Lower lobe of right lung (tissue), 2 donors: Measurements from ENCODE around the gene ACTL7B. TPM values are rescaled to one million over a fixed set of nuclear protein-coding genes. Genes with fewer than 3 reads are reported as not detected.

Experiments
- ATAC-seq, 2 donors: fragments of 200-7000 bp; cut with Tn5 transposase; one replicate each; pipeline ENCODE4 v1.9.1; 2020 to 2022; ENCODE audit warnings: mild to moderate bottlenecking in 2 of 2, moderate library complexity in 2 of 2
- DNase-seq: peaks from one replicate; pipeline ENCODE4 v3.0.0-alpha.2; 2020
- H3K27ac ChIP-seq: fragments of 200-600 bp; one replicate; pipeline ENCODE4 v1.8.0; 2022
- H3K27me3 ChIP-seq: fragments of 200-600 bp; one replicate; pipeline ENCODE4 v1.8.0; 2022; ENCODE audit warnings: low read depth
- H3K36me3 ChIP-seq: fragments of 200-600 bp; one replicate; pipeline ENCODE4 v1.8.0; 2022; ENCODE audit warnings: mild to moderate bottlenecking
- H3K4me1 ChIP-seq: fragments of 200-600 bp; one replicate; pipeline ENCODE4 v1.8.0; 2022
- H3K4me3 ChIP-seq: fragments of 200-600 bp; one replicate; pipeline ENCODE4 v1.8.0; 2022; ENCODE audit warnings: mild to moderate bottlenecking
- H3K9me3 ChIP-seq: fragments of 200-600 bp; one replicate; pipeline ENCODE4 v1.8.0; 2022
- CTCF ChIP-seq: fragments of 200-600 bp; IDR thresholded peaks from one replicate; pipeline ENCODE4 v1.8.0; 2022; ENCODE audit warnings: antibody characterized with exemption, mild to moderate bottlenecking
- intact Hi-C: fragments of 100-400 bp; cut with DNase I; formaldehyde crosslinking; loops from one replicate; pipeline ENCODE4 v1.11.0; 2022
- total RNA-seq: library from RNA; stranded (reverse); fragmentation: NEBNext Ultra II Directional; extraction: Animal tissue kit (Norgen Biotek cat#: 25700); gene quantifications from one replicate; pipeline ENCODE4 v1.2.1, GENCODE V29; 2021
- donor health status: DM: no; HTN: yes; CAD: no; lungs with severe emphysema.

The ACTL7B gene
- total RNA-seq, 1 donor from 2014 or later, result not detected

GRCh38 chr9:108866001-108866420 lies 10.2 kb upstream of the ACTL7B start:
- Histone ChIP-seq H3K9me3 (no peaks in the 10 kb centered on the region), H3K36me3 (peaks cover 28% of the 10 kb centered on the region), H3K27ac (no peak overlapping the region), H3K27me3 (no peaks in the 10 kb centered on the region), H3K4me3 (no peak overlapping the region), H3K4me1 (no peaks in the 10 kb centered on the region)
- ATAC-seq, result no peak
- DNase-seq, result no peak
- no peak for TF ChIP-seq CTCF
- intact Hi-C loops, result no loop called here

- intact Hi-C loops, result no loop called here
- ATAC-seq, result no peak
- Histone ChIP-seq H3K4me3 (no peak overlapping the region), H3K27ac (no peak overlapping the region), H3K27me3 (no peaks in the 10 kb centered on the region), H3K36me3 (peaks cover 24% of the 10 kb centered on the region), H3K4me1 (no peaks in the 10 kb centered on the region), H3K9me3 (no peaks in the 10 kb centered on the region)
- TF ChIP-seq CTCF, result no peak
- DNase-seq, result no peak
Observed at GRCh38 chr9:108865037-108865436, 9.3 kb upstream of the ACTL7B start.

GRCh38 chr9:108864446-108864845 lies 8.7 kb upstream of the ACTL7B start:
- DNase-seq (no peak), ATAC-seq (no peak)
- H3K36me3 ChIP-seq, result peaks cover 18% of the 10 kb centered on the region
- no peak for TF ChIP-seq CTCF
- H3K27ac ChIP-seq, result no peak overlapping the region
- H3K9me3 ChIP-seq, result no peaks in the 10 kb centered on the region
- H3K4me1 ChIP-seq, result no peaks in the 10 kb centered on the region
- intact Hi-C loops, result no loop called here
- no peak overlapping the region for H3K4me3 ChIP-seq
- H3K27me3 ChIP-seq, result no peaks in the 10 kb centered on the region

- peaks cover 13% of the 10 kb centered on the region for H3K36me3 ChIP-seq
- H3K27me3 ChIP-seq, result no peaks in the 10 kb centered on the region
- intact Hi-C loops, result no loop called here
- no peak for TF ChIP-seq CTCF
- no peaks in the 10 kb centered on the region for H3K4me1 ChIP-seq
- no peak overlapping the region for H3K27ac ChIP-seq
- DNase-seq (no peak), ATAC-seq (no peak)
- H3K4me3 ChIP-seq, result no peak overlapping the region
- no peaks in the 10 kb centered on the region for H3K9me3 ChIP-seq
Observed at GRCh38 chr9:108863891-108864290, 8.1 kb upstream of the ACTL7B start.

GRCh38 chr9:108861997-108862396 lies 6.2 kb upstream of the ACTL7B start, which contains the start of gene ACTL7A:
Gene ACTL7A (plus strand): TSS chr9:108862266. CDS start chr9:108862323, 57 bp downstream.
- ATAC-seq, result no peak
- H3K4me1 ChIP-seq, result no peaks in the 10 kb centered on the region
- H3K36me3 ChIP-seq, result no peaks in the 10 kb centered on the region
- H3K27ac ChIP-seq, result no peak within 1 kb of the TSS
- no peak for DNase-seq
- H3K27me3 ChIP-seq, result no peaks in the 10 kb centered on the region
- TF ChIP-seq CTCF, result no peak
- no peaks in the 10 kb centered on the region for H3K9me3 ChIP-seq
- intact Hi-C loops, result no loop called here
- no peak within 1 kb of the TSS for H3K4me3 ChIP-seq

- intact Hi-C loops, result no loop called here
- ATAC-seq (peak; percentile 82 to 92), DNase-seq (no peak)
- Histone ChIP-seq H3K27me3 (no peaks in the 10 kb centered on the region), H3K9me3 (no peaks in the 10 kb centered on the region), H3K4me1 (no peaks in the 10 kb centered on the region), H3K27ac (no peak overlapping the region), H3K4me3 (no peak overlapping the region), H3K36me3 (no peaks in the 10 kb centered on the region)
- no peak for TF ChIP-seq CTCF
Observed at GRCh38 chr9:108861464-108861863, 5.7 kb upstream of the ACTL7B start.
